ENCODE data around the gene ANKRD63. TPM values are rescaled to one million over a fixed set of nuclear protein-coding genes. Genes with fewer than 3 reads are reported as not detected.
A peak's percentile ranks its signal among the peaks of the same experiment; 100 is the strongest.

ANKRD63 gene
- total and polyA plus RNA-seq, 9 of the 15 experiments (the other 6 are each of a cell fraction or from before 2014, with no cell fraction given) = 1.3 to 2.0 (median 1.8) TPM; not detected in 6

DNA sequence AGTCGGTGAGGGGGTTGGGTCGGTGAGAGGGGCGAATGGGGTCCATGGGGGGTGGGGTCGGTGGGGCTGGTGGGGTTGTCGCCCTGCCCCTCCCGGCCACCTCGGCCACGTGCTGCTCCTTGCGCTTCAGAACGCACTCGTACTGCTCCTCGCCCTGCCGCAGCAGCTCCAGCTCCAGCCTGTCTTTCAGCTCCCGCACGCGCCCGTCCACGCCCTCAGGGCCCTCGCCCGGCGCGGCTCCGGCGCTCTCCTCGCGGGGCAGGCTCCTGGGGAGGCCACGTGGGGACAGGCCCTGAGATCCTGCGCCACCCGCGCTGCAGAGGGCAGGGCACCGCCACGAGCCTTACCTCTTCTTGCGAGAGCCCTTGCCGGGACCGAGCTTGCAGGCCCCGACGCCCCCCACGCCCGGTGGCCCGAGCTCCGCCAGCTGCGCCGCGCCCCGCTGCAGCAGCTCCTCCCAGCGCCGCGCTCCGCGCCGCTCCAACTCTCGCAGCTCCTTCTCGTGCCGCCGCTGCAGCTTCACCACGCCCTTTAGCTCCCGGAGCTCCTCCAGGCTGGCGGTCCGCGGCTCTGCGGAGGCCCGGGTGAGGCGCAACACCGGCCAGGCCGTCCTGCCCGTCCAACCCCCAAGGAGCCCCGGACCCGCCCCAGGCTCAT is 8.2 kb upstream of the ANKRD63 start (continued):
- TF ChIP-seq ELF4 (CRISPR knock-in tag; IDR thresholded peaks at IDR 0.05) = no peak
- TF ChIP-seq RAD51 (IDR thresholded peaks at IDR 0.05; ENCODE audit: borderline replicate concordance, low read depth) = no peak
- no peak for TF ChIP-seq COPS2 (conservative IDR thresholded peaks at IDR 0.05)
- TF ChIP-seq, protein P1, sequence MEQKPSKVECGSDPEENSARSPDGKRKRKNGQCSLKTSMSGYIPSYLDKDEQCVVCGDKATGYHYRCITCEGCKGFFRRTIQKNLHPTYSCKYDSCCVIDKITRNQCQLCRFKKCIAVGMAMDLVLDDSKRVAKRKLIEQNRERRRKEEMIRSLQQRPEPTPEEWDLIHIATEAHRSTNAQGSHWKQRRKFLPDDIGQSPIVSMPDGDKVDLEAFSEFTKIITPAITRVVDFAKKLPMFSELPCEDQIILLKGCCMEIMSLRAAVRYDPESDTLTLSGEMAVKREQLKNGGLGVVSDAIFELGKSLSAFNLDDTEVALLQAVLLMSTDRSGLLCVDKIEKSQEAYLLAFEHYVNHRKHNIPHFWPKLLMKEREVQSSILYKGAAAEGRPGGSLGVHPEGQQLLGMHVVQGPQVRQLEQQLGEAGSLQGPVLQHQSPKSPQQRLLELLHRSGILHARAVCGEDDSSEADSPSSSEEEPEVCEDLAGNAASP (IDR thresholded peaks at IDR 0.05) = no peak
- TF ChIP-seq, protein P2, sequence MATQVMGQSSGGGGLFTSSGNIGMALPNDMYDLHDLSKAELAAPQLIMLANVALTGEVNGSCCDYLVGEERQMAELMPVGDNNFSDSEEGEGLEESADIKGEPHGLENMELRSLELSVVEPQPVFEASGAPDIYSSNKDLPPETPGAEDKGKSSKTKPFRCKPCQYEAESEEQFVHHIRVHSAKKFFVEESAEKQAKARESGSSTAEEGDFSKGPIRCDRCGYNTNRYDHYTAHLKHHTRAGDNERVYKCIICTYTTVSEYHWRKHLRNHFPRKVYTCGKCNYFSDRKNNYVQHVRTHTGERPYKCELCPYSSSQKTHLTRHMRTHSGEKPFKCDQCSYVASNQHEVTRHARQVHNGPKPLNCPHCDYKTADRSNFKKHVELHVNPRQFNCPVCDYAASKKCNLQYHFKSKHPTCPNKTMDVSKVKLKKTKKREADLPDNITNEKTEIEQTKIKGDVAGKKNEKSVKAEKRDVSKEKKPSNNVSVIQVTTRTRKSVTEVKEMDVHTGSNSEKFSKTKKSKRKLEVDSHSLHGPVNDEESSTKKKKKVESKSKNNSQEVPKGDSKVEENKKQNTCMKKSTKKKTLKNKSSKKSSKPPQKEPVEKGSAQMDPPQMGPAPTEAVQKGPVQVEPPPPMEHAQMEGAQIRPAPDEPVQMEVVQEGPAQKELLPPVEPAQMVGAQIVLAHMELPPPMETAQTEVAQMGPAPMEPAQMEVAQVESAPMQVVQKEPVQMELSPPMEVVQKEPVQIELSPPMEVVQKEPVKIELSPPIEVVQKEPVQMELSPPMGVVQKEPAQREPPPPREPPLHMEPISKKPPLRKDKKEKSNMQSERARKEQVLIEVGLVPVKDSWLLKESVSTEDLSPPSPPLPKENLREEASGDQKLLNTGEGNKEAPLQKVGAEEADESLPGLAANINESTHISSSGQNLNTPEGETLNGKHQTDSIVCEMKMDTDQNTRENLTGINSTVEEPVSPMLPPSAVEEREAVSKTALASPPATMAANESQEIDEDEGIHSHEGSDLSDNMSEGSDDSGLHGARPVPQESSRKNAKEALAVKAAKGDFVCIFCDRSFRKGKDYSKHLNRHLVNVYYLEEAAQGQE (IDR thresholded peaks at IDR 0.05; ENCODE audit: borderline replicate concordance) = no peak
- TF ChIP-seq, protein P2 (CRISPR knock-in tag; IDR thresholded peaks at IDR 0.05; ENCODE audit: low read depth) = no peak
- TF ChIP-seq, protein P3, sequence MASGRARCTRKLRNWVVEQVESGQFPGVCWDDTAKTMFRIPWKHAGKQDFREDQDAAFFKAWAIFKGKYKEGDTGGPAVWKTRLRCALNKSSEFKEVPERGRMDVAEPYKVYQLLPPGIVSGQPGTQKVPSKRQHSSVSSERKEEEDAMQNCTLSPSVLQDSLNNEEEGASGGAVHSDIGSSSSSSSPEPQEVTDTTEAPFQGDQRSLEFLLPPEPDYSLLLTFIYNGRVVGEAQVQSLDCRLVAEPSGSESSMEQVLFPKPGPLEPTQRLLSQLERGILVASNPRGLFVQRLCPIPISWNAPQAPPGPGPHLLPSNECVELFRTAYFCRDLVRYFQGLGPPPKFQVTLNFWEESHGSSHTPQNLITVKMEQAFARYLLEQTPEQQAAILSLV (tag; IDR thresholded peaks at IDR 0.05) = no peak
- TF ChIP-seq ATF7 (IDR thresholded peaks at IDR 0.05) = no peak
- TF ChIP-seq, protein P4, sequence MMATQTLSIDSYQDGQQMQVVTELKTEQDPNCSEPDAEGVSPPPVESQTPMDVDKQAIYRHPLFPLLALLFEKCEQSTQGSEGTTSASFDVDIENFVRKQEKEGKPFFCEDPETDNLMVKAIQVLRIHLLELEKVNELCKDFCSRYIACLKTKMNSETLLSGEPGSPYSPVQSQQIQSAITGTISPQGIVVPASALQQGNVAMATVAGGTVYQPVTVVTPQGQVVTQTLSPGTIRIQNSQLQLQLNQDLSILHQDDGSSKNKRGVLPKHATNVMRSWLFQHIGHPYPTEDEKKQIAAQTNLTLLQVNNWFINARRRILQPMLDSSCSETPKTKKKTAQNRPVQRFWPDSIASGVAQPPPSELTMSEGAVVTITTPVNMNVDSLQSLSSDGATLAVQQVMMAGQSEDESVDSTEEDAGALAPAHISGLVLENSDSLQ (IDR thresholded peaks at IDR 0.05) = no peak
- TF ChIP-seq PML (IDR thresholded peaks at IDR 0.05; ENCODE audit: low read length) = no peak
- TF ChIP-seq RBM15 (IDR thresholded peaks at IDR 0.05; ENCODE audit: insufficient read depth, low read length) = no peak
- TF ChIP-seq EGR1 (conservative IDR thresholded peaks at IDR 0.05) = no peak
- TF ChIP-seq FOXP1 (CRISPR knock-in tag; IDR thresholded peaks at IDR 0.05) = peak; percentile 67; the same call in 1 of the 2 replicates
- no peak for TF ChIP-seq ZNF785 (CRISPR knock-in tag; IDR thresholded peaks at IDR 0.05)
- TF ChIP-seq, protein P5, sequence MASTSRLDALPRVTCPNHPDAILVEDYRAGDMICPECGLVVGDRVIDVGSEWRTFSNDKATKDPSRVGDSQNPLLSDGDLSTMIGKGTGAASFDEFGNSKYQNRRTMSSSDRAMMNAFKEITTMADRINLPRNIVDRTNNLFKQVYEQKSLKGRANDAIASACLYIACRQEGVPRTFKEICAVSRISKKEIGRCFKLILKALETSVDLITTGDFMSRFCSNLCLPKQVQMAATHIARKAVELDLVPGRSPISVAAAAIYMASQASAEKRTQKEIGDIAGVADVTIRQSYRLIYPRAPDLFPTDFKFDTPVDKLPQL (IDR thresholded peaks at IDR 0.05; ENCODE audit: extremely low read depth, insufficient read length) = no peak
- TF ChIP-seq ZNF282 (CRISPR knock-in tag; IDR thresholded peaks at IDR 0.05) = peak; percentile 74; the same call in 1 of the 2 replicates
- no peak for TF ChIP-seq ZSCAN32 (CRISPR knock-in tag; IDR thresholded peaks at IDR 0.05)
- TF ChIP-seq MXI1 (IDR thresholded peaks at IDR 0.05; ENCODE audit: low read depth, low read length) = no peak

Data from K562 (cell line).